GM18870 (cell line): ENCODE measurements around the gene KCTD5.
"Not testable (repeated sequence)": the region's sequence is repeated elsewhere in the genome, so short reads cannot be mapped to it uniquely, and the experiment has no call there.

Experiments used
- ATAC-seq: cut with Tn5 transposase; IDR thresholded peaks from one replicate; pipeline ENCODE4 v1.9.1; 2021; ENCODE audit warnings: moderate library complexity; ENCODE audit not compliant: unreplicated experiment

KCTD5 gene

GRCh38 chr16:2721634-2722173, 39.4 kb downstream of the KCTD5 start:
- ATAC-seq, result not testable (repeated sequence)

DNA sequence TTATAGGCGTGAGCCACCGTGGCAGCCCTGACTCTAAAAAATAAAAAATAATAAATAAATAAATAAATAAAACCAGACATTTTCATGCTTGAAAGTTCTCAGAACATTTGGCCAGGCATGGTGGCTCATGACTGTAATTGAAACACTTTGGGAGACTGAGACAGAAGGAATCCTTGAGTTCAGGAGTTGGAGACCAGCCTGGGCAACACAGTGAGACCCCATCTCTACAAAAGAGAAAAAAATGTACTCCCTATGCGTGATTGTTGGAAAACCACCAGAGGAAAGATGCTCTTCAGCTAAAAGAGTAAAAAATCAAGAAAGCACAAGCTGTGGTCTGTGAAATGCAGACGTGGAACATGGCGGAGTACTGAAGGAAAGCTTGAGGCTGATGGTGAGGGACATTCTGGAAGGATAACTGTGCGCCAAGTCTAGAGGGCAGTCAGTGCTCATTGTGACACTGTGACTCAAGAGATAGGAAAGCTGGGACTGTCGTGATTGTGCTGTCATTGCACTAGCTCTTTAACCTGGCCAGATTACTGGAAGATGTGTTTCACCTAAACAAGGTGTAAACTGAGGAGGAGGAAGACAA, 41.9 kb downstream of the KCTD5 start:
- ATAC-seq, result no peak

- no peak for ATAC-seq
These were observed 42.6 kb downstream of the KCTD5 start for GRCh38 chr16:2724816-2725348.

GRCh38 chr16:2726923-2727322, 44.6 kb downstream of the KCTD5 start:
- ATAC-seq, result no peak

DNA sequence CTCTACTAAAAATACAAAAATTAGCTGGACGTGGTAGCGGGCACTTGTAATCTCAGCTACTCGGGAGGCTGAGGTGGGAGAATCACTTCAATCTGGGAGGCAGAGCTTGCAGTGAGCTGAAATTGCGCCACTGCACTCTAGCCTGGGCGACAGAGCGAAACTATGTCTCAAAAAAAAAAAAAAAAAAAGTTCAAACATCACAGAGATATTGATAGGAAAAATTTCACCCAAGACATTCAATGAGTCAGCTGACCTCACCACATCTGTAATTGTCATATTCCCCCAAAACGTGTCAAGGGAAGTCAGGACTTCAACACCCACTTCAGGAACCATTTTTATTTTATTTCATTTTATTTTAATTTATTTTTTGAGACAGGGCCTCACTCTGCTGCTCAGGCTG, 45.7 kb downstream of the KCTD5 start:
- no peak for ATAC-seq

DNA sequence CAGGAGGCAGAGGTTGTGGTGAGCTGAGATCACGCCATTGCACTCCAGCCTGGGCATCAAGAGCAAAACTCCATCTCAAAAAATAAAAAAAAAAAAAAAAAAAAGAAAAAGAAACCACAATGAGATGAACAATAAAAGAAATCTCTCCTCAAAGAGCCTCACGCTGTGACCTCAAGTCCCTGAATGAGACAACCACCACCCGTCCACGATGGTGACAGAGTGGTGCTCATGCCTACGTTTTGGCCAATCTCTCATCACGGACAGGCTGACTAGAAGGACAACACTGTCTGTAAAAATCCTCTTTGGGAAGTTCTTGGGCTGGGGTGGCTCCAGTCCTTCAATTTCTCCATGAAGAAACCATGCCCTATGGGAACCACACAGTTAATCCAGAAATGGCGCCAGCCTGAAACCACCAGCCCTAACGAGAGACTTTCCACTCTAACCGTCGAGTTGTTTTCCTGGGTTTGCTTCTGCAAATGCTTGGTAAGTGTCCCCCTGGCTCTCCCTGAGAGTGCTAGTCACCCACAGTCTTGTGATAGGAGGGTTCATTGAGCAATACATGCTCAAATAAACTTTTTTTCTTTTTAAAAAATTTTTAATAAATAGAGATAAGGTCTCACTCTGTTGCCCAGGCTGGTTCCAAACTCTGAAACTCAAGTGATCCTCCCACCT, 52.7 kb downstream of the KCTD5 start:
- no peak for ATAC-seq

GRCh38 chr16:2736476-2737237, 54.3 kb downstream of the KCTD5 start:
- ATAC-seq, result no peak

DNA sequence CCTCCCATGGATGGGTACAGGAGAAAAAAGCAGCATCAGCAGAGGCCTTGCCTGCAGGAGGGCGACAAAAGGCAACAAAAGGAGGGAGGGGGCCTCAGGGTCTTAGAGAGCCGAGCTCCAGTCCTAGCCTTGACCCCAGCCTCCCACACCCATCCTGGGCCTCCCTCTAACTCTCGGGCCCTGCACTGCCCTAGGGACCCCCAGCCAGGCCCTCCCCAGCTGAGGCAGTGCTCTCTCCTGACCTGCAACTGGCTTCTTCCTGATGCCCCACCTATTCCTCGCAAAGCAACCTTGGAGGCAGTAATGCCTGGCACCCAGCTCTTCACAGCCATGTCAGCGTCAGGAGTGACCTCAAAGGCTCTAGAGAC, 54.9 kb downstream of the KCTD5 start:
- ATAC-seq, result no peak

DNA sequence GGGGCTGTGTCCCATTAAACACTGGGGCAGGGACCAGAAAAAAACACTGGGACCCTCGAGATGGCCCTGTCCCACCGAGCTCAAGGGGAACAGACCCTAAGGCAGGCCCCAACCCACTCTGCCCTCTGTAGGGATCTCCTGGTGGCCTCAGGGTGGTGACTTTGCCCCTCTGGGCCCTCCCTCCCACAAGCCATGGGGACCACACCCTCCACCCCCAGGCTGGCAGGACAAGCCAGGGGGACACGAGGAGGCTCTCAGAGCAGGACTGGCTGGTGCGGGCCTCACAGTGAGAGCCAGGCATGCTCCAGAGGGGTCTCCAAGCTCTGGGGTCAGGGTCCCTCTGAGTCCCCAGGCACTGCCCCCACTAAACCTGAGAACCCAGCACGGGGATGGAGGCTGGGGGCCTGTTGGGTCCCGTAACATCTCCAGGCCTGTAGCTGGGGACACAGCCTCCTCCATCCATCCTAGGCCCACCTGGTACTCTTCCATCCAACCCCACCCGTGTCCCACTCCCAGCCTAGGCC, 55.6 kb downstream of the KCTD5 start:
- ATAC-seq, result no peak

- no peak for ATAC-seq
These were observed 56.3 kb downstream of the KCTD5 start for GRCh38 chr16:2738615-2739014.

GRCh38 chr16:2739625-2740430, 57.5 kb downstream of the KCTD5 start:
- no peak for ATAC-seq

- no peak for ATAC-seq
These were observed 58.2 kb downstream of the KCTD5 start for GRCh38 chr16:2740476-2740875.

DNA sequence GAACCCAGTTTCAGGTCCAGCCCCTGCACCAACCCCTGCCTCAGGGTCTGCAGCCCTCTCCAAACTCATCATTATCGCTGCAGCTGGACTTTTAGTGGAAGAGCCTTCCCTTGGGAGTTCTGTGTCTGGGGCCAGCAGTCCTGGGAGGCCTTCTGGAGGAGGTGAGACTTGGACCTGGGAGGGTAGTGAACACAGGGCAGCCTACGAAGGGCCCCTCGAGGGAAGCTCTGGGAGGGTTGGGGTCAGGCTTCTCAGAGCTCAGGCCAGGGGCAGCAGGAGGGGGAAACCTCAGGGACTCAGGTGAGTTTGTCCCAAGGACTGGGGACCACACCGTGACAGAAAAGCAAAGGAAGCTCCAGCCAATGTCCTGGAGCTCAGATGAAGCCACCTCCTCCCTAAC, 58.8 kb downstream of the KCTD5 start:
- ATAC-seq, result no peak

GRCh38 chr16:2742323-2743006, 60.1 kb downstream of the KCTD5 start:
- ATAC-seq, result no peak

DNA sequence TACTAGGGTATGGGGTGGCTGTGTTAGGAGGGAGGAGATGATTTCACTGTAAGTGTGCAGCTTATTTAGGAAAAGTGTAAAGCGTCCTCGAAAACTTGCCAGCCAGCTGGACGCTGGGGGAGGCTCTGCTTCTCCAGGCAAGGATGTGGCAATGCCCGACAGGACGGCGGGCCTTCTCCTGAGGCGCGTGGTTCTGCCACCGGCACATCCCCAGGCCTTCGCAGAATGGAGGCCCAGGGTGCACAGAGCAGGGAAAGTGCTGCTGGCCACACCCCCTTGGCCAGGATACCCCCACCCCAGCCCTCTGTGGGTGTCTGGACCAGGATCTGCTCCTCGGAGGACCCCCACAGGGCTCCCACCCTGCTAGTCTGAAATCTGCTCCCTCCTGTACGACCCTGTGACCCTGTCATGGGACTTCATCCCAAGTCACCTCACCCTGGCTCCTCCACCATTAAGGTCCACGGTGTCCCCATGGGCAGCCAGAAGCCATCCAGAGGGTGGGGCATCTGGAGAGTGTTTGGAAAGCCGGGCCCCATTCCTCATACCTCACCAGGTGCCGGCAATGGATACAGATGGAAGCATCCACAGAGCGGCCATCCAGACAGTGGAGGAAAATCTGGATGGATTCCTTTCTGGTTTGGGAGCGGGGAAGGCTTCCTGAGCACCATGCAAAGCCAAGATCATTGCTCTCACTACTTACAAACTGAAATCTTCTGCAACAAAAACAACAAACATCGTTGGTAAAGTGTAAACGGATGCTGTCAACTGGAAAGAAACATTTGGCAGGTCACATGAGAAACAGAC, 60.9 kb downstream of the KCTD5 start:
- ATAC-seq, result no peak

DNA sequence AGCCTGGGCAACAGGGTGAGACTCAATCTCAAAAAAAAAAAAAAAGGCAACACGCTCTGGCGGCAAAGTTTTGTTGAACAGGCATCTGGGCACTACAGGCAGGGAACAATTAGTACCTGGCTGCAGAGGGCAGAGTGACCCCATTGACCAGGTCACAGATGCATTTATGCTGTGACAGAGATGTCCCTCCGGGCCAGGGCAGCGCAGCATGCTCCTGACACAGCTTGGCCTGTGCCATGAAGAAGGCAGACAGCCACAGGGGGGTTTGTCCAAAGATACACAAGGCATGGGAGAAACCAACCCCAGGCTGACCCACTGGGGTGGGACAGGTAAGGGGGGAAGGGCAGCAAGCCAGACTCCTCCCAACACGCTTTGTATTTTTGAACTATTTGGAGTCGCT, 62.4 kb downstream of the KCTD5 start:
- ATAC-seq, result no peak

DNA sequence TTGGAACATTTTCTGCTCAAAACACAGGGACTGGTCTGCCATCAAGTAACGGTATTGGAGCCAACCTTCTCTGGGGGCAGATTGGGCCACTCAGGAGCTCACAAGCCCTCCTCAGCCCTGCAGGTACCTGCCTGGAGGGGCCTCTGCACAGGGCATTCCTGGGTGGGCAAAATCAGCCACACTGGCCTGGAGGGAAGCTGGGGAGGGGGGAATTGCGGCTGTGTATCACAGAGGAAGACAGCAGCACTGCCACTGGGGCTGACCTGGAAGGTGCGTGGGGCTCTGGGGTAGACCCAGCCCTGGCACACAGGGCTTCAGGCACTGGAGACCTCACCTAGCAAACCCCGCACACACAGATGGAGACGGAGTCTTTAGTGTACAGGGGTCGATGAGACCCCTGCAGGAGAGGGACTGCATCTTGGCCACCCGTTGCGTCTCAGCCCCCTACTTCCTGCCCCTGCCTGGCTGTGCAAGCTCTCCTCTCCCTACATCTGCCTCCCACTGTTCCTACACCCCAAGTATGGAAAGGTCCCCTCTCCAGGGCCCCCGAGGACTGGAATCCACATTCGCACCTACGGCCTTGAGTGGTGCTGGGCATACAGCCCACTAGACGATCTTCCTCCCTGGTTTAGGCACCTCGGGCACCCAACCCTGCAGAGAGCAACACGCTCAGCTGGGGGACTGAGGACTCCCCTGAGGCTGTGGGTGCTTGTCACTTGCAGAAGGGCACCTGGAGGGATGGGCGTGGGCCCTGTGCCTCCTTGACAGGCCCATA, 63.0 kb downstream of the KCTD5 start:
- ATAC-seq, result no peak

DNA sequence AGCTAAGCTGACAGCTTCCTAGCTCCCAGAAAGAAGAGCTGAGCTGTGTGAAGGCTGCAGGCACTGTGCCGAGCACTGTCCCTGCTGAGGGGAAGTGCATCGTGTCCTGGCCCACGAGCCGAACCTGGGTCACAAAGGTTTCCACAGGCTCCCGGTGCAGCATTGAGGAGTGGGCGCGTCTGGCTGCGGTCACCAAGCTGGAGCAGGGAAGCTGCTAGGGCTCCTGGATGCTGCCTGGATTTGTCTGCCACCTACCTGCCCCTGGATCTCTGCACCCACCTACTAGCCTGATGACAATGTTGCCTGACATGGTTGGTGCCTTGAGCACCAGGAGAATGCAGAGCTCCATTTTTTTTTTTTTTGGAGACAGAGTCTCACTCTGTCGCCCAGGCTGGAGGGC, 63.6 kb downstream of the KCTD5 start:
- no peak for ATAC-seq
